ENCODE data around the gene CDK10.

Gene CDK10

DNA sequence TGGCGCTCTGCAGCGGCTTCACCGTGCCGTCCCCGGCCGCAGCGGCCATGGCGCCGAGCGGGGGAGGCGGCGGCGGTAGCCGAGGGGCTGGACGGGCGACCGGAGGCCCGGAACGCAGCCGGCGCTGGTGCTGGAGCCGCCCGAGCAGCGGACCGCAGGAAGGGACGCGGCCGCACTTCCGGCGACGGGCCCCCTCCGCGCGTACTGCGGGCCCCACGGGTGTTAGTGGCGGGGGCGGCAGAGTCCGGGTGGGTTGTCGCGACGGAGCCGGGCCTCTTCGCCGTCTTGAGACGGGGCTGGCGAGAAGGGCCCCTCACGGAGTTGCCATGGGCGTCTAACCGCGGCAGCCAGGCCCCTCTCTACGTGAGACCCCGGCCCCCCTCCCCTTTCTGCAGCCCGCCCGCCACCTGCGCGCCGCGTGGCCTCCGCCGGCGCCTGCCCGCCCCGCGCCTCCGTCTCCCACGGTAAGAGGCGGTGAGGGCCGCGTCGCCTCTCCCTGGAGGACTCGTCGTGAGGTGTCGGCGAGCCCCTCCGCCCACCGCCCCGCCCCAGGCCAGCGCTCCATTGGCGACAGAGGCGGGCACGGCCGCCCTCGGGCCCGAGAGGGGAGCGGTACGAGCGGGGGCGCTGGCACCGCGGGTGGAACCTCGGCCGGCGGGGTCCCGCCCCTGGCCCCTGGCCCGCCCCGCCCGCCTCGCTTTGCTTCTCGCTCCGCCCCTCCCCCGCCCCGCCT, 34.5 kb downstream of the CDK10 start, which contains the start of the genes VPS9D1 and ZNF276:
Gene VPS9D1, minus strand, starts transcription at position 86 of the 733 bp plus-strand sequence. Its CDS starts 37 bp downstream, at position 49.
Gene ZNF276, plus strand, starts transcription at position 725 of the 733 bp plus-strand sequence. CDS start 104 bp downstream, outside the sequence.
- no peaks in the 10 kb centered on the region for H3K9me3 ChIP-seq (ENCODE audit: low read depth, low read length)
- H3K4me3 ChIP-seq = peak within 1 kb of the TSS; percentile 78
- no peak for DNase-seq (ENCODE audit: low read depth, low spot score)
- H3K27ac ChIP-seq = peak within 1 kb of the TSS; percentile 64
- no peaks in the 10 kb centered on the region; the same call in 1 of the 2 replicates for H3K36me3 ChIP-seq (ENCODE audit: insufficient read depth, low read length)
- H3K9ac ChIP-seq (ENCODE audit: insufficient read length) = peak within 1 kb of the TSS; percentile 65
- TF ChIP-seq POLR2AphosphoS5 (IDR thresholded peaks at IDR 0.05; ENCODE audit: borderline replicate concordance, low read depth, low read length) (peak; percentile 32; the same call in 1 of the 2 replicates), EZH2 (IDR thresholded peaks at IDR 0.05) (no peak), FOXP2 (optimal IDR thresholded peaks at IDR 0.05; ENCODE audit: control extremely low read depth, extremely low read length, insufficient read depth) (no peak)

DNA sequence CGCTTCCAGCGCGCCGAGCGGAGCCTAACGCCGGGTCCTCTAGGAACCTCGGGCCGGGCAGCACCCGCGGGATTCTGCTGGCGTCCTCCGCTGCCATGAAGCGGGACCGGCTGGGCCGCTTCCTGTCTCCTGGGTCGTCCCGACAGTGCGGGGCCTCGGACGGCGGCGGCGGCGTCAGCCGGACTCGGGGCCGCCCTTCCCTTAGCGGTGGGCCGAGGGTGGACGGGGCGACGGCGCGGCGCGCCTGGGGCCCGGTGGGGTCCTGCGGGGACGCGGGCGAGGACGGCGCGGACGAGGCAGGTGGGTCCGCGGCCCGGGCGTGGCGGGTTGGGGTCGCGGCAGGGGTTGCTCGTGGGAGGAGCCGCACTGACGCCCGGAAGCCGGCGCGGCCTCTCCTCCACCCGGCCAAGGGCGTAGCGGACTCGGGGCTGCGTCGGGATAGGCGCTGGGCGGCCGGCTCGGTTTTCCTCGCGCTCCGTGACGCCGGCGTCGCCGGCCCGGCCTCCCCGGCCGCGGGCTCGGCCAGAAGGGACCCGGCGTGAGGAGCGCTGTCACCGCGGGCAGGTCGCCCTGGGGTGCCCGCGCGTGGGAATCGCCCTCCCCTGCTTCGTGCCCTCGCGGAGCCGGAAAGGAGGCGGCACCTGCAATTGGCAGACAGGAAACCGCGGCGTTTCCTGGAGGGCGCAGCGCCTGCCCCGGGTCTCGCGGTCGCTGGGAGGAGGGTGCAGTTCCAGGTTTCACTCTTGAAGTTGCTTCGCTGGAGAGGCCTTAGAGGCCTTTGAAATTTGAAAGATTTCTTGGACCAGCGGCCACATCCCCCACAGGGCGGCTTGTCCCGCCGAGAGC, 35.3 kb downstream of the CDK10 start:
- 0 out of 2 replicates have a peak overlapping the region, but pooled peaks have one; percentile 64 for H3K27ac ChIP-seq
- H3K9me3 ChIP-seq (ENCODE audit: low read depth, low read length) = no peaks in the 10 kb centered on the region
- DNase-seq (ENCODE audit: low read depth, low spot score) = no peak
- H3K4me3 ChIP-seq = peak overlapping the region; percentile 78
- H3K36me3 ChIP-seq (ENCODE audit: insufficient read depth, low read length) = no peaks in the 10 kb centered on the region; the same call in 1 of the 2 replicates
- TF ChIP-seq POLR2AphosphoS5 (IDR thresholded peaks at IDR 0.05; ENCODE audit: borderline replicate concordance, low read depth, low read length) (no peak), FOXP2 (optimal IDR thresholded peaks at IDR 0.05; ENCODE audit: control extremely low read depth, extremely low read length, insufficient read depth) (no peak), EZH2 (IDR thresholded peaks at IDR 0.05) (no peak)
- H3K9ac ChIP-seq (ENCODE audit: insufficient read length) = peak overlapping the region; percentile 65

DNA sequence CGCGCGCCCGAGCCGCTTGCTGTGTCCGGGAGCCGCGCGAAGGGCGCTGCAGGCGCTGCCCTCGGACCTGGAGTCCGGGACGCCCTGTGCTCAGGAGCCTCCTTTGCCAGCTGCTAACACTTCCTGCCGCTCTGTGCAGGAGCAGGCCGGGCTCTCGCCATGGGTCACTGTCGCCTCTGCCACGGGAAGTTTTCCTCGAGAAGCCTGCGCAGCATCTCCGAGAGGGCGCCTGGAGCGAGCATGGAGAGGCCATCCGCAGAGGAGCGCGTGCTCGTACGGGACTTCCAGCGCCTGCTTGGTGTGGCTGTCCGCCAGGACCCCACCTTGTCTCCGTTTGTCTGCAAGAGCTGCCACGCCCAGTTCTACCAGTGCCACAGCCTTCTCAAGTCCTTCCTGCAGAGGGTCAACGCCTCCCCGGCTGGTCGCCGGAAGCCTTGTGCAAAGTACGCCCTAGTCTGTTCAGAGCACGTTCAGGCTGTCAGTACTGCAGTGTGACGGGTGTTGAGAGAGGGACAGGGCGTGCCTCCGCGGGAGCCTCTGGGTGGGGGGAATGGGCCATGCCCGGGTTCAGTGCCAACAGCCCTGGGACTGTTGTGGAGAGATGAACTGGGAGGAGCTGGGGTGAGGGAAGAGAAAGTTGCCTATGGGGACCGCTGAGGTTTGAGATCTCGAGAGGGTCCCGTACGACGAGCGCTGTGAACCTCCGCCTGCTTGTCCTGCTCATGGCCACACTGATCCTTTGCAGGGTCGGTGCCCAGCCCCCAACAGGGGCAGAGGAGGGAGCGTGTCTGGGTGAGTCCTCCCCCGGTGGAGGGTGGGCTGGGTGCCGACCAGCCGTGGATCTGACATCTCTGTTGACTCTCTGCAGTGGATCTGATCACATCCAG, 36.1 kb downstream of the CDK10 start:
- H3K4me3 ChIP-seq = peak overlapping the region; percentile 78
- no peaks in the 10 kb centered on the region; the same call in 1 of the 2 replicates for H3K36me3 ChIP-seq (ENCODE audit: insufficient read depth, low read length)
- no peak overlapping the region for H3K27ac ChIP-seq
- DNase-seq (ENCODE audit: low read depth, low spot score) = no peak
- H3K9me3 ChIP-seq (ENCODE audit: low read depth, low read length) = no peaks in the 10 kb centered on the region
- TF ChIP-seq FOXP2 (optimal IDR thresholded peaks at IDR 0.05; ENCODE audit: control extremely low read depth, extremely low read length, insufficient read depth) (no peak), EZH2 (IDR thresholded peaks at IDR 0.05) (no peak), POLR2AphosphoS5 (IDR thresholded peaks at IDR 0.05; ENCODE audit: borderline replicate concordance, low read depth, low read length) (no peak)
- H3K9ac ChIP-seq (ENCODE audit: insufficient read length) = peak overlapping the region; percentile 37

DNA sequence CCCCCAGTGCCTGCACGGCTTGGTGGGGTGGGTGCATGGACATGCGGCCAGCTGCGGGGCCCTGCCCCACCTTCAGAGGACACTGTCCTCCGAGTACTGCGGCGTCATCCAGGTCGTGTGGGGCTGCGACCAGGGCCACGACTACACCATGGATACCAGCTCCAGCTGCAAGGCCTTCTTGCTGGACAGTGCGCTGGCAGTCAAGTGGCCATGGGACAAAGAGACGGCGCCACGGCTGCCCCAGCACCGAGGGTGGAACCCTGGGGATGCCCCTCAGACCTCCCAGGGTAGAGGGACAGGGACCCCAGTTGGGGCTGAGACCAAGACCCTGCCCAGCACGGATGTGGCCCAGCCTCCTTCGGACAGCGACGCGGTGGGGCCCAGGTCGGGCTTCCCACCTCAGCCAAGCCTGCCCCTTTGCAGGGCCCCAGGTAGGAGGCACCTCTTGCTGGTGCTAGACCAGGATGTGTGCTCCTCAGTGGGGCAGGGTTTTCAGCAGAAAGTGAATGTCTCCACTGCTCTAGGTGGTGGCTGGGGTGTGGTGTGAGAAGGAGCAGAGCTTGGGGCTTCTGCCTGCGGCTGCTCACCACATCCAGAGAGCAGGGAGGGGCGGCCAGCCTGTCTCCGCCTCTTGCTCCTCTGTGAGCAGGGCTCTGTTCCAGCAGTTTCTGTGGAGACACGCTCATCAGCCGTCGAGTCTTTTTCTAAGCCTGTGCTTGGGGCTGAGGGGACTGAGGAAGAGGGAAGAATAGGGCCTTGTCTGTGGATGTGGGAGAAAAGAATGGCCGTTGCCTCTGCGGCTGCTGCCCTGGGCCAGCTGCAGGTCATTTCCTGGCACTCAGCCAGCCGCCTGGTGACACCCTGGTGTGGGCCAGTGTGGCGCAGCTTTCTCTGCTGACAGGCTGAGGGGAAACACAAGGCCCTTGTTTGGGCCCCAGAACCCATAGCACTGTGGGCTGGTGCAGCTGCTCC, 37.1 kb downstream of the CDK10 start:
- no peaks in the 10 kb centered on the region; the same call in 1 of the 2 replicates for H3K36me3 ChIP-seq (ENCODE audit: insufficient read depth, low read length)
- DNase-seq (ENCODE audit: low read depth, low spot score) = no peak
- no peak overlapping the region for H3K9ac ChIP-seq (ENCODE audit: insufficient read length)
- no peak overlapping the region for H3K27ac ChIP-seq
- H3K9me3 ChIP-seq (ENCODE audit: low read depth, low read length) = no peaks in the 10 kb centered on the region
- H3K4me3 ChIP-seq = no peak overlapping the region
- no peak for TF ChIP-seq EZH2 (IDR thresholded peaks at IDR 0.05)
- TF ChIP-seq POLR2AphosphoS5 (IDR thresholded peaks at IDR 0.05; ENCODE audit: borderline replicate concordance, low read depth, low read length) = no peak
- TF ChIP-seq FOXP2 (optimal IDR thresholded peaks at IDR 0.05; ENCODE audit: control extremely low read depth, extremely low read length, insufficient read depth) = no peak

DNA sequence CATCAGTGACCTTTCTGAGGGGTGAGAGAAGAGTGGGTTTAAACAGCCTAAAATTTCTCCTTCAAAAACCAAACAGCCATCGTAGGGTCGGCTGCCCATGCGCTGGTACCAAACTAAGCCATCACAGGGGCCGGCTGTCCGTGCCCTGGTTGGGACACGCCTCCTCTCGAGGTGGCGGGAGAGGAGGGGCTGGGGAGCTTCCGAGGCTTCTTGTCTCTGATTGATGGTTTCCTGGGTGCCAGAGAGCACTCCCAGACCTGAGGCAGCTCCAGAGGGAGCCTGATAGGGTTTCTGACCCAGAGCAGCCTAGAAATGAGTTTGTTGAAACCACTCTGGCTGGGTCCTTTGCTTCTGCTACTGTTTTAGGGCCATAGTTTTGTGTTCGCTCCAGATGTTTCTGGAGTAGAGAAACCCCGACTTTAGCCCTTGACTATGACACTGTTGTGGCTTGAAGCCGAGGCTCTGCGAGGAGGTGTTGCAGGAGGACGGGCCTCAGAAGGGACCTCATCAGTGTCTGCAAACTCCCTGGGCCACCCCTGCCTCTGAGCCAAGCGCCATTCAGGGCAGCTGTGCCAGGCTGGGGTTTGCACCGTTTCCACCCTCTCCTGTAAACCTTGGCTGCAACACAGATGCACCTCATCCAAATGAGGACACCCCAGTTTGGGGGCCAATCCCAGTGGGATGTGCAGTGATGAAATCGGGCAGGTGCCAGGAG, 41.1 kb downstream of the CDK10 start:
- Histone ChIP-seq H3K27ac (no peak overlapping the region), H3K4me3 (no peak overlapping the region), H3K9me3 (ENCODE audit: low read depth, low read length) (no peaks in the 10 kb centered on the region), H3K9ac (ENCODE audit: insufficient read length) (no peak overlapping the region), H3K36me3 (ENCODE audit: insufficient read depth, low read length) (no peaks in the 10 kb centered on the region; the same call in 1 of the 2 replicates)
- no peak for DNase-seq (ENCODE audit: low read depth, low spot score)
- TF ChIP-seq POLR2AphosphoS5 (IDR thresholded peaks at IDR 0.05; ENCODE audit: borderline replicate concordance, low read depth, low read length) (no peak), FOXP2 (optimal IDR thresholded peaks at IDR 0.05; ENCODE audit: control extremely low read depth, extremely low read length, insufficient read depth) (no peak), EZH2 (IDR thresholded peaks at IDR 0.05) (no peak)

DNA sequence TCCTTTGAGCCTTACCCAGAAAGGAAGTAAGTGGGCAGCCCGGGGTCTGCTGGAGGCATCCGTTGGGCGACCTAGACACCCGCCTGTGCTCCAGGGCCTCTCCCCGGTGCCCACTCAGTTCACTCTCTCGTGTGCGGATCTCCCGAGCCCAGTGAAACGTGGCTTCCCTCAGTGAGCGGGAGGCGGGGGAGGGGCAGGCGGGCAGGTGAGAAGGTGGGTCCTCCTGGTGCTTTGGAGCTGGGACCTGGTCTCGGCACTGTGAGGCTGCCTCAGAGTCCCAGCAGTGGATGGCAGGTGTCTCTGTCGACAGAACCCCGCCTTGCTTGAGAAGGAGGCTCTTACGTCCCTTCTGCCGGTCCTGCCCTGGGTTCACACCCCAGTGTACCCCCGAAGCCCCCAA, 42.8 kb downstream of the CDK10 start:
- no peak overlapping the region for H3K4me3 ChIP-seq
- no peak overlapping the region for H3K27ac ChIP-seq
- no peak for DNase-seq (ENCODE audit: low read depth, low spot score)
- no peaks in the 10 kb centered on the region; the same call in 1 of the 2 replicates for H3K36me3 ChIP-seq (ENCODE audit: insufficient read depth, low read length)
- no peak for TF ChIP-seq EZH2 (IDR thresholded peaks at IDR 0.05)
- no peak for TF ChIP-seq POLR2AphosphoS5 (IDR thresholded peaks at IDR 0.05; ENCODE audit: borderline replicate concordance, low read depth, low read length)
- TF ChIP-seq FOXP2 (optimal IDR thresholded peaks at IDR 0.05; ENCODE audit: control extremely low read depth, extremely low read length, insufficient read depth) = no peak
- H3K9ac ChIP-seq (ENCODE audit: insufficient read length) = no peak overlapping the region
- no peaks in the 10 kb centered on the region for H3K9me3 ChIP-seq (ENCODE audit: low read depth, low read length)

Measured in SK-N-MC (cell line).